Upper lobe of left lung (tissue), 6 donors: ENCODE data around the gene TFB2M. TPM values are rescaled to one million over a fixed set of nuclear protein-coding genes. Genes with fewer than 3 reads are reported as not detected.

Source experiments
- ATAC-seq, 2 donors: fragments of 200-7000 bp; cut with Tn5 transposase; one replicate each; pipeline ENCODE4 v1.9.1; 2022; ENCODE audit warnings: mild to moderate bottlenecking in 2 of 2, moderate library complexity in 2 of 2; ENCODE audit not compliant: low FRiP score in 2 of 2
- DNase-seq, 2 donors: peaks; one replicate each; pipeline ENCODE4 v3.0.0-alpha.2; 2019 to 2020
- H3K27ac ChIP-seq, 4 donors: fragments of 200-600 bp; sonication (generic); one replicate each; pipeline ENCODE4 v1.5.1; 2016 to 2019
- H3K27me3 ChIP-seq, 4 donors: fragments of 200-600 bp; sonication (generic); one replicate each; pipeline ENCODE4 v1.5.1; 2017 to 2019
- H3K36me3 ChIP-seq, 4 donors: fragments of 200-600 bp; sonication (generic); one replicate each; pipeline ENCODE4 v1.5.1; 2016 to 2019
- H3K4me1 ChIP-seq, 4 donors: fragments of 200-600 bp; sonication (generic); one replicate each; pipeline ENCODE4 v1.5.1; 2018 to 2019
- H3K4me3 ChIP-seq, 4 donors: fragments of 200-600 bp; sonication (generic); one replicate each; pipeline ENCODE4 v1.5.1; 2017 to 2019; ENCODE audit warnings: mild to moderate bottlenecking in 2 of 4, moderate library complexity in 1 of 4
- H3K9me3 ChIP-seq, 4 donors: fragments of 200-600 bp; sonication (generic); one replicate each; pipeline ENCODE4 v1.5.1; 2018 to 2019
- EP300 ChIP-seq, 4 donors: sonication (generic); formaldehyde crosslinking; IDR thresholded peaks; one replicate each; pipeline ENCODE4 v1.5.1; 2017; ENCODE audit warnings: antibody characterized with exemption in 4 of 4, control low read depth in 2 of 4
- POLR2A ChIP-seq, 4 donors: fragments of 450-650 bp; IDR thresholded peaks; one replicate each; pipeline ENCODE4 v1.5.1; 2016 to 2017; ENCODE audit warnings: antibody characterized with exemption in 4 of 4, mild to moderate bottlenecking in 2 of 4
- POLR2AphosphoS5 ChIP-seq, 2 donors: sonication (generic); formaldehyde crosslinking; IDR thresholded peaks; one replicate each; pipeline ENCODE4 v1.5.1; 2017; ENCODE audit warnings: antibody characterized with exemption in 2 of 2
- WGBS, 2 donors: methylation state at CpG; one replicate each; pipeline ENCODE4 v1.1.5; 2017 to 2018; 5-methylcytosine and 5-hydroxymethylcytosine counted together
- total RNA-seq, 6 donors: library from RNA; depleted of rRNA in 4 of 6; stranded (reverse); fragments of >200 nt in 4 of 6; gene quantifications; one replicate each; pipeline versions ENCODE4 v1.1.0 to v1.2.1, GENCODE V29; 2016 to 2021
- TF ChIP-seq, protein P1 (sequence below), 6 experiments: fragments of 450-650 bp in 4 of 6; fragments of 200-600 bp in 2 of 6; sonication (generic) in 2 of 6; IDR thresholded peaks; one replicate each; pipeline ENCODE4 v1.5.1; 2016 to 2019; ENCODE audit warnings: antibody characterized with exemption in 6 of 6
- donor health status: DM: no; HTN: no; CAD: no; lungs with moderate emphysema.
- donor health status: DM: no; HTN: yes; CAD: no; lungs with severe emphysema.

TFB2M gene
- total RNA-seq, 6 donors from 2014 or later, result 2.0 to 12.0 (median 9.7) TPM

DNA sequence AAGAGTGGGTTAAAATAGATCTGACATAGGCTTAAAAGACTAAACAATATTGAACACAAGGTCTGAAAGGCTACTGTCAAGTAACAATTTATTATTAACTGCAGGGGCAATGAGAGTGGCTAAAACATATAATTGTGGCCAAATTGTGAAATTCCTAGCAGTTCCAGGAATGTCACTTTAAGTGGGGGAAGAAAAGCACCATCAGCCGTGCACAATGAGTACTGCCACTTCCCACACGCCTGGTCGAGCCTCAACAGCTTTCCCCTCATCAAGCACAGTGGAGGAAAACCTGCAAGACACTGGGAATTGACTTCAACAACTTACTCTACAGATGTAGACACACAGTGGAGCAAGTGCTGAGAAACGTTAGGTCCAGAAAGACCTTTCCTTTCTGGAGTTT lies 16.4 kb downstream of the TFB2M start:
- Histone ChIP-seq H3K4me3 (no peak overlapping the region), H3K4me1 (no peaks in the 10 kb centered on the region), H3K36me3 (peaks cover 9 to 68% (median 36%) of the 10 kb centered on the region in 4 donors), H3K27ac (no peak overlapping the region), H3K9me3 (no peaks in the 10 kb centered on the region), H3K27me3 (no peaks in the 10 kb centered on the region)
- TF ChIP-seq EP300 (IDR thresholded peaks at IDR 0.05) (no peak), POLR2A (IDR thresholded peaks at IDR 0.05) (no peak), POLR2AphosphoS5 (IDR thresholded peaks at IDR 0.05) (no peak)
- TF ChIP-seq, protein P1, sequence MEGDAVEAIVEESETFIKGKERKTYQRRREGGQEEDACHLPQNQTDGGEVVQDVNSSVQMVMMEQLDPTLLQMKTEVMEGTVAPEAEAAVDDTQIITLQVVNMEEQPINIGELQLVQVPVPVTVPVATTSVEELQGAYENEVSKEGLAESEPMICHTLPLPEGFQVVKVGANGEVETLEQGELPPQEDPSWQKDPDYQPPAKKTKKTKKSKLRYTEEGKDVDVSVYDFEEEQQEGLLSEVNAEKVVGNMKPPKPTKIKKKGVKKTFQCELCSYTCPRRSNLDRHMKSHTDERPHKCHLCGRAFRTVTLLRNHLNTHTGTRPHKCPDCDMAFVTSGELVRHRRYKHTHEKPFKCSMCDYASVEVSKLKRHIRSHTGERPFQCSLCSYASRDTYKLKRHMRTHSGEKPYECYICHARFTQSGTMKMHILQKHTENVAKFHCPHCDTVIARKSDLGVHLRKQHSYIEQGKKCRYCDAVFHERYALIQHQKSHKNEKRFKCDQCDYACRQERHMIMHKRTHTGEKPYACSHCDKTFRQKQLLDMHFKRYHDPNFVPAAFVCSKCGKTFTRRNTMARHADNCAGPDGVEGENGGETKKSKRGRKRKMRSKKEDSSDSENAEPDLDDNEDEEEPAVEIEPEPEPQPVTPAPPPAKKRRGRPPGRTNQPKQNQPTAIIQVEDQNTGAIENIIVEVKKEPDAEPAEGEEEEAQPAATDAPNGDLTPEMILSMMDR (IDR thresholded peaks at IDR 0.05), result no peak
- WGBS, 2 donors, result 34 to 36% methylated on average over 4 of the region's 4 CpGs
- ATAC-seq, result no peak
- no peak for DNase-seq

DNA sequence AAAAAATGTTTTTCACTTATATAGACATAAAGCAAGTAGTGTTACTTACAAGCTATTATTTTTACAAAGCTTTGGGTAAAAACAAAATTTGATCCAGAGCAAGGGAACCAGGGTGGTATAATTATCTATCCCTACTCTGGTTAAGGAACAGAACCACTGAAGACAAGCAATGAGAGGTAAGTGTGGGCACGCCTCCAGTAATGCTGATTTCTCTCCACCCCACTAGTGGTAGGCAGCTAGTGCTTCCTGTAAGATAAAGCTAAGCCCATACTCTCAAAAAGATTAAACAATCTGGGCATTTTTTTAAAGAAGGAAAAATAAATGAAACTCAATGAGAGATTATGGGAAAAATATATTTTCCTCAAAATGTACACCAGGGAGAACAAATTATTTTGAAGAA lies 22.1 kb downstream of the TFB2M start:
- no peak for DNase-seq
- no peaks in the 10 kb centered on the region for H3K4me1 ChIP-seq
- no peak overlapping the region for H3K27ac ChIP-seq
- no peaks in the 10 kb centered on the region for H3K9me3 ChIP-seq
- no peak overlapping the region for H3K4me3 ChIP-seq
- no peaks in the 10 kb centered on the region for H3K27me3 ChIP-seq
- peaks cover 22 to 75% (median 39%) of the 10 kb centered on the region in 4 donors for H3K36me3 ChIP-seq
- TF ChIP-seq, protein P1 (IDR thresholded peaks at IDR 0.05), result no peak
- no peak for TF ChIP-seq POLR2A (IDR thresholded peaks at IDR 0.05)
- no peak for TF ChIP-seq POLR2AphosphoS5 (IDR thresholded peaks at IDR 0.05)
- no peak for TF ChIP-seq EP300 (IDR thresholded peaks at IDR 0.05)
- 89 to 100% methylated on average over 1 of the region's 1 CpG for WGBS, 2 donors
- no peak for ATAC-seq

DNA sequence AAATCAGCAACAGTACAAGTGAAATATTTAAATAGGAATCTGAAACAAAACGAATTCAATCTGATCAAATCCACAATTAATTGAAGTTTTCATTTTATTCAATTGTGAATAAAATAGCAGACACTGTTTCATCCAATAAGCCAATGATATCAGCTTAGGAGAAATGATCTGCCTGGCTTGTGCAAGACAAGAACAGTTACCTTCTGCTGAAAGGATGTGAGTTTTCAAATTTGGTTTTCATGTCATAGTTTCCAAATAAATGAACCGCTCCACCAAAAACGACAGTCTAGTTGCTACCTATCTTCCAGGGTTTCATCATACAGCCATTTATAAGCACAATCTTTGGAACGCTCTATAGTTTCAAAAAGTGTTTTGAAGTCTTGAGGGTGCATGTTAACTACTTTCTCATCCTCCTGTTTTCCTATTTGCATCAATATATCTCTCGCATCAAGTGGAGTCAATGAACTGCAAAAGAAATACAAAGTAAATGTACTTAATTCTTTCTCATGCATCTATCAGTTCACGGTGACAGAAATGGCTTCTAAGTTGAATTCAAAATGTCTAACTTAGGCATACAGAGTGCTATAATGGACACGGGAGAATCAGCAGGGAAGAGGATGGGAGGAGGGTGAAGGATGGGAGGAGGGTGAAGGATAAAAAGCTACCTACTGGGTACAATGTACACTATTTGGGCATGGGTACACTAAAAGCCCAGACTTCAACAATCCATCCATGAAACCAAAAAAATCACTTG lies 25.1 kb downstream of the TFB2M start:
- no peaks in the 10 kb centered on the region for H3K4me1 ChIP-seq
- no peaks in the 10 kb centered on the region for H3K27me3 ChIP-seq
- no peak overlapping the region for H3K27ac ChIP-seq
- no peak for DNase-seq
- peaks cover 17 to 55% (median 32%) of the 10 kb centered on the region in 4 donors for H3K36me3 ChIP-seq
- 90 to 93% methylated on average over 7 of the region's 7 CpGs for WGBS, 2 donors
- no peak overlapping the region for H3K4me3 ChIP-seq
- no peak for TF ChIP-seq POLR2A (IDR thresholded peaks at IDR 0.05)
- TF ChIP-seq, protein P1 (IDR thresholded peaks at IDR 0.05), result no peak
- TF ChIP-seq POLR2AphosphoS5 (IDR thresholded peaks at IDR 0.05), result no peak
- TF ChIP-seq EP300 (IDR thresholded peaks at IDR 0.05), result no peak
- no peak for ATAC-seq
- no peaks in the 10 kb centered on the region for H3K9me3 ChIP-seq

DNA sequence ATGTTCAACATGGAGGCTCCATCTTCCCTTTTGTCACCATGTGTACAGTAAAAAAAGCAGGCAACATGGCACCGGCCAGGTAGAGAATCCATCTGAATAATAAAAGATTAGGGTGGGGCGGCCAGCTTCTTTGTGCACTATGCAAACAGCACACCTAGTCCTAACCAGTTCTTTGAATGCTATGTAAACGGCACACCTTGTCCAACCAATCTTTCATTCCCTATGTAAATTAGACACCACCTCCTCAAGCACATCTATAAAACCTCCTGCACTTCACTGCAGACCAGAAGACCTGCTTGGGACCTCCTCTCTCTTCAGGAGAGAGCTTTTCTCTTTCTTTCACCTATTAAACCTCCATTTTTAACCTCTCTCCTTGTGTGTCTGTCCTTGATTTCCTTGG lies 28.2 kb downstream of the TFB2M start:
- Histone ChIP-seq H3K27ac (peak overlapping the region in 3 of 4 donors; percentile 4 to 31 (median 27)), H3K36me3 (peaks cover 4 to 27% (median 11%) of the 10 kb centered on the region in 4 donors), H3K27me3 (no peaks in the 10 kb centered on the region), H3K4me3 (no peak overlapping the region), H3K9me3 (no peaks in the 10 kb centered on the region), H3K4me1 (peaks cover 0 to 8% (median 4%) of the 10 kb centered on the region in 4 donors)
- no peak for TF ChIP-seq POLR2AphosphoS5 (IDR thresholded peaks at IDR 0.05)
- peak in 1 of 4 donors; percentile 58 for TF ChIP-seq POLR2A (IDR thresholded peaks at IDR 0.05)
- TF ChIP-seq, protein P1 (IDR thresholded peaks at IDR 0.05), result no peak
- TF ChIP-seq EP300 (IDR thresholded peaks at IDR 0.05), result peak in 1 of 4 donors; percentile 32
- WGBS, 2 donors, result 52 to 79% methylated on average over 3 of the region's 3 CpGs
- DNase-seq (peak in 1 of 2 donors; percentile 59), ATAC-seq (peak in 1 of 2 donors; percentile 59)
